GM21576 (cell line): ENCODE measurements around the gene STRIP1.
"Not testable (repeated sequence)": the region's sequence is repeated elsewhere in the genome, so short reads cannot be mapped to it uniquely, and the experiment has no call there.

Experiments
- ATAC-seq: cut with Tn5 transposase; IDR thresholded peaks from one replicate; pipeline ENCODE4 v1.9.1; 2021; ENCODE audit warnings: mild to moderate bottlenecking, moderate library complexity; ENCODE audit not compliant: unreplicated experiment

Gene STRIP1

GRCh38 chr1:110008971-110009565 lies 25.4 kb upstream of the STRIP1 start:
- ATAC-seq: no peak

GRCh38 chr1:110011527-110012041 lies 22.8 kb upstream of the STRIP1 start:
- ATAC-seq: peak; percentile 95

GRCh38 chr1:110012100-110012780 lies 22.2 kb upstream of the STRIP1 start:
- peak; percentile 69 for ATAC-seq

- ATAC-seq: no peak
Measured at GRCh38 chr1:110017792-110018191, 16.6 kb upstream of the STRIP1 start.

GRCh38 chr1:110018396-110018795 lies 16.0 kb upstream of the STRIP1 start:
- ATAC-seq: no peak

- no peak for ATAC-seq
Measured at GRCh38 chr1:110019770-110020169, 14.7 kb upstream of the STRIP1 start.

- no peak for ATAC-seq
Measured at GRCh38 chr1:110021285-110021684, 13.1 kb upstream of the STRIP1 start.

- ATAC-seq: no peak
Measured at GRCh38 chr1:110024613-110025012, 9.8 kb upstream of the STRIP1 start.

- not testable (repeated sequence) for ATAC-seq
Measured at GRCh38 chr1:110030687-110031086, 3.7 kb upstream of the STRIP1 start.

- ATAC-seq: no peak
Measured at GRCh38 chr1:110032327-110032726, 2.1 kb upstream of the STRIP1 start.

- no peak for ATAC-seq
Measured at GRCh38 chr1:110033421-110033820, 1.0 kb upstream of the STRIP1 start.

GRCh38 chr1:110034040-110034450 lies 379 bp upstream of the STRIP1 start:
- ATAC-seq: no peak

GRCh38 chr1:110035236-110035752 lies 870 bp downstream of the STRIP1 start:
- peak; percentile 13 for ATAC-seq

- ATAC-seq: no peak
Measured at GRCh38 chr1:110038271-110038670, 3.8 kb downstream of the STRIP1 start.

GRCh38 chr1:110039641-110040040 lies 5.2 kb downstream of the STRIP1 start:
- ATAC-seq: no peak

- no peak for ATAC-seq
Measured at GRCh38 chr1:110040548-110040947, 6.1 kb downstream of the STRIP1 start.

- ATAC-seq: no peak
Measured at GRCh38 chr1:110043016-110043415, 8.6 kb downstream of the STRIP1 start.

- ATAC-seq: no peak
Measured at GRCh38 chr1:110047463-110047862, 13.0 kb downstream of the STRIP1 start.

- no peak for ATAC-seq
Measured at GRCh38 chr1:110048240-110048639, 13.8 kb downstream of the STRIP1 start.

GRCh38 chr1:110048923-110049601 lies 14.6 kb downstream of the STRIP1 start:
- ATAC-seq: no peak

GRCh38 chr1:110049801-110050601 lies 15.6 kb downstream of the STRIP1 start:
- ATAC-seq: no peak
